Omental fat pad (tissue), 4 donors: ENCODE data around the gene DTHD1. TPM values are rescaled to one million over a fixed set of nuclear protein-coding genes. Genes with fewer than 3 reads are reported as not detected.

Experiments
- ATAC-seq: fragments of 150-250 bp; one replicate; pipeline ENCODE4 v1.9.1; 2016; ENCODE audit warnings: mild to moderate bottlenecking, moderate library complexity; ENCODE audit not compliant: low FRiP score
- DNase-seq: peaks from one replicate; pipeline ENCODE4 v3.0.0-alpha.2; 2019; ENCODE audit warnings: low spot score
- total RNA-seq, 4 donors: library from RNA; depleted of rRNA; stranded (reverse); fragments of >200 nt; gene quantifications; one replicate each; pipeline ENCODE4 v1.1.0, GENCODE V29; 2016
- TF ChIP-seq, protein P1 (sequence below), 3 donors: fragments of 450-650 bp; IDR thresholded peaks; one replicate each; pipeline ENCODE4 v1.5.1; 2016 to 2017; ENCODE audit warnings: antibody characterized with exemption in 3 of 3, mild to moderate bottlenecking in 3 of 3, moderate library complexity in 2 of 3

Gene DTHD1
- total RNA-seq, 4 donors from 2014 or later, result 0.84 to 3.0 (median 1.2) TPM

DNA sequence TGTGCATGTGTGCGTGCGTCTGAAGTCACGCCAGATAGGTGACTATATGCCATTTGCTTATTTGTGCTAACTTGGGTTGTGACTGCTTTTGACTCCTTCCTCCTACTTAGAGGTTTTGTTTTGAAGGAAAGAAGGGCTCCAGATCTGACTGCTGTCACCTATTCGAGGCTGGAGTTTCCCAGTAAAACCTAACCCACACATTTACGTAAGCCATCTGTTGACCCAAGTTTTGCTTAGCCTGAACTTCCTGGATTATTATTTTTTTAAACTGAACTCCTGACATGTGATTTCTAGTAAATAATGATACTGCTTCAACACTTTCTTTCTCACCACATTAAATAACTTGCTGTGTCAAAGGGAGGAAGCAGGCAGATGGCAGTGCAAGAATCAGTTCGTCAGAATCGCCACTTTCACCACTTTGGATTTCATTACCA, 41.5 kb downstream of the DTHD1 start:
- TF ChIP-seq, protein P1, sequence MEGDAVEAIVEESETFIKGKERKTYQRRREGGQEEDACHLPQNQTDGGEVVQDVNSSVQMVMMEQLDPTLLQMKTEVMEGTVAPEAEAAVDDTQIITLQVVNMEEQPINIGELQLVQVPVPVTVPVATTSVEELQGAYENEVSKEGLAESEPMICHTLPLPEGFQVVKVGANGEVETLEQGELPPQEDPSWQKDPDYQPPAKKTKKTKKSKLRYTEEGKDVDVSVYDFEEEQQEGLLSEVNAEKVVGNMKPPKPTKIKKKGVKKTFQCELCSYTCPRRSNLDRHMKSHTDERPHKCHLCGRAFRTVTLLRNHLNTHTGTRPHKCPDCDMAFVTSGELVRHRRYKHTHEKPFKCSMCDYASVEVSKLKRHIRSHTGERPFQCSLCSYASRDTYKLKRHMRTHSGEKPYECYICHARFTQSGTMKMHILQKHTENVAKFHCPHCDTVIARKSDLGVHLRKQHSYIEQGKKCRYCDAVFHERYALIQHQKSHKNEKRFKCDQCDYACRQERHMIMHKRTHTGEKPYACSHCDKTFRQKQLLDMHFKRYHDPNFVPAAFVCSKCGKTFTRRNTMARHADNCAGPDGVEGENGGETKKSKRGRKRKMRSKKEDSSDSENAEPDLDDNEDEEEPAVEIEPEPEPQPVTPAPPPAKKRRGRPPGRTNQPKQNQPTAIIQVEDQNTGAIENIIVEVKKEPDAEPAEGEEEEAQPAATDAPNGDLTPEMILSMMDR (IDR thresholded peaks at IDR 0.05), result no peak
- ATAC-seq, result no peak
- DNase-seq, result no peak

DNA sequence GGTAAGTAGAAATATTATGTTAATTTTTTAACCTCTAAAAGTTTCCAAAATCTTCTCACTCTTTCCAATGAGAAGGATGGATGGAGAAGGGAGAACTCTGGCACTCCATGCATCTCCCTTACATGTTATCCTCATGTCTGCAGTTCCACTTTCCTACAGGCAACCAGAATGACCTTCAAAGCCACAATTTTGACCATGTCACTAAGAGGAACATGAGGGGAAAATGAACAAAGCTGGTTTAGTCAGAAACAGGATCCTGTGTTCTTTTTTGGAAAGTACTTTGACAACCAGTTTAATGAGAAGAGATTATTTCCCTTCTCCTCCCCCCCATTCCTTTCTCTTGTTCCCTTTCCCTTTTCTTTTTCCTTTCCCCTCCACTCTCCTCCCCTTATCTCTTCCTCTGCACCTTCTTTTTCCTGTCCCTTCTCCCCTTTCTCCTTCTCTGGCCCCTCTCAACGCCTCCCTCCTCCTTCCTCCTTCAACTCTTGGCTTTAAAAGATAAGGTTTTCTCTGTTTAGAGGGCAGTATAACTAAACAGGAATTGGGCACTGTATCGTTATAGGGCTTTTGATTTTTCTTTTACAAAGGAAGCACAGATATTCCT, 42.5 kb downstream of the DTHD1 start:
- no peak for ATAC-seq
- TF ChIP-seq, protein P1 (IDR thresholded peaks at IDR 0.05), result no peak

DNA sequence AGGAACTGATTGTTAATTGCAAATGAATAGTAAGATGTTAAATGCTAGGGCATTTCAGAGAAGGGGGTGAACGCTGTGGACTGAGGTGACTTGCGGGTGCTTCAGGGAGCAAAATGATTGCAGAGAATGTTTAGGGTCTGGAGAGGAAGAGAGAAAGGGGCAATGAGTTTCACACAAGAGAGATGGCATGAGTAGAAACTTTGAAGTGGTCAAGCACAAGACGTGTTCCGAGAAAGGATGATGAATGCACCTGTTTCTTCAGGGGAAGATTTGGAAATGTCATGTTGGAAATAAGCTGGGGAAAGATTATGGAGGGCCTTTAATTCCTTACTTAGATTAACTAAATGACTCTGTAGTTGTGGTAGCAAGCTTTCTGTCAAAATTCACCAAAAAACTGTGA, 43.4 kb downstream of the DTHD1 start:
- DNase-seq (no peak), ATAC-seq (no peak)
- TF ChIP-seq, protein P1 (IDR thresholded peaks at IDR 0.05), result no peak

More for the DNA sequence above, 42.5 kb downstream of the DTHD1 start:
- DNase-seq, result no peak

DNA sequence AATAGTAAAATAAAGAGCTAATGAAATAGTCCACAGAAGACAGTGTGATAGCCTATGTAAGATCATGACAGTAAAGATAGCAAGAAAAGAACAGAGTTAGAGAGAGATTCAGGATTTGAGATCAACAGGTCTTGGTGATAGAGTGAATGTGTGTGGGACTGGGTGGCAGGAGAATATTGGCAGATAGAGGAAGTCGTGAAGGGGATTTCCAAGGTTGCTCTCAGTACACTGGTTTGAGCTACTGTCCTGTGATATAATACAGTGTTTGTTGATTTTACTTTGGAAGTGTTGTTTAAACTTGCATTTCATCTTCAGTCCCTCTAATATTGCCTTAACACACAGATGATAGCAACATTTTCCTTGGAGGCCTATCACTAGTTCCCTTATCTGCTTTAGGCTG, 44.1 kb downstream of the DTHD1 start:
- TF ChIP-seq, protein P1 (IDR thresholded peaks at IDR 0.05), result no peak
- DNase-seq (no peak), ATAC-seq (no peak)

DNA sequence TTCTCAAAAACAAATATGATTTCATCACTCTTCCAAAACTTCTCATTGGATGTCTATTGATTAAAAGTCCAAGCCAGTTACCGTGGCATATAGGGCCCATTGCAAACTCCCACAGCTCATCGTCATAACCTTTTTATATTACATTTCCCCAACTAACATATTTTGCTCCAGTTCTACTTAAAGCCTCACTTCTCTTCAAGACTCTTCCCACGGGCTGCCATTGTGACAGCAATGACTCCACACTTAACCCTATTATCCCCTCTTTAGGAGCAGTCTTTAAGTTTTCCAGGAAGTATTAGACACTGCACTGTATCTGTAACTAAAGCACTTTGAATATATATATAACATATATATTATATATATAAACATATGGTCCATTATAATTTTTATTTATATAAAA, 44.5 kb downstream of the DTHD1 start:
- TF ChIP-seq, protein P1 (IDR thresholded peaks at IDR 0.05), result no peak
- ATAC-seq (no peak), DNase-seq (no peak)

DNA sequence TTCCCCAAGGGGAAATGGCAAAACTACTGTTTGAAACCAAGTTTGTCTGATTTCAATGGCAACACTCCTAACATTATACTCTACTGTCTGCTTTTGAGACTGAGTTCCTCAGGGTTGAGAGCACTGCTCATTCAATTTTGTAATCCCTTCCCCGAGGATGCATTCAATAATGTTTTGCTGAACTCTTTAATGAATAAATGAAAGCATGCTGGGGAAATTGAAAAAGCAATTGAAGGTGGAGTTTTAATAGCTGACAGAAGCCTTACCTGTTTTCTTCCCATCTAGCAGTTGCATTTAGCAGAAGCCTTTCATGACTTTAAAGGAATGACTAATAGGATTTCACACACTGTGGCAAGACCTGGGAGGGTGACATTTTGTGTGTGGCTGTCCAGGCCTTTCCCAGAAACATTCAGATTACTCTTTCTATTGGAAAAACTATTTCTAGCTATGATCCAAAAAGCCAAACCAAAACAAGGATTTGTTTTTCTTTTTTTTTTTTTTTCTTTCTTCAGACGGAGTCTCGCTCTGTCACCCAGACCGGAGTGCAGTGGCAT, 45.1 kb downstream of the DTHD1 start:
- DNase-seq, result no peak
- TF ChIP-seq, protein P1 (IDR thresholded peaks at IDR 0.05), result no peak
- no peak for ATAC-seq

DNA sequence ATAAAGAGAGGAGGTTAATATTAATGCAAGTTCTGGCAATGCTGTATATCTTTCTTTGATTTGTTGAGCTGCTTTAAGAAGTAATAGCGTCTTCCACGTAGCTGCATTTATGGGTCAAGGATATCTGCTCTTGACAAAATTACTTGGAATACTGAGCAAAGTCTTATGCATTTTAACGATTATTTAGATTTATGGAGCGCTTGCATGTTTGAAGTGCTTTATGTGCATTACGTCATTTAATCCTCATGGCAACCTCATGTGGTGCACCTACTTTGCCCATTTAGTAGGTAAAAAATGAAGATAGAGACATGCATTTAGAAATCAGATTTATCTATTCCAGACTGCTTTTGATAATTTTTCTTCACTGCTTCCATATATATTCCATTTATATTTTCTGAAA, 46.0 kb downstream of the DTHD1 start:
- DNase-seq, result no peak
- no peak for ATAC-seq
- TF ChIP-seq, protein P1 (IDR thresholded peaks at IDR 0.05), result no peak
